Thyroid gland (tissue), 4 donors: ENCODE data around the gene ZNF385B.

Experiments
- POLR2A ChIP-seq, 2 donors: fragments of 450-650 bp; IDR thresholded peaks; one replicate each; pipeline ENCODE4 v1.6.1; 2017; ENCODE audit warnings: antibody characterized with exemption in 2 of 2, mild to moderate bottlenecking in 2 of 2, moderate library complexity in 1 of 2
- TF ChIP-seq, protein P1 (sequence below), 6 experiments: fragments of 200-600 bp in 3 of 6; fragments of 450-650 bp in 3 of 6; sonication (generic) in 3 of 6; IDR thresholded peaks; one replicate each; pipeline ENCODE4 v1.5.1; 2016 to 2019; ENCODE audit warnings: antibody characterized with exemption in 6 of 6, mild to moderate bottlenecking in 2 of 6, inconsistent platforms in 1 of 6, moderate library complexity in 1 of 6

DNA sequence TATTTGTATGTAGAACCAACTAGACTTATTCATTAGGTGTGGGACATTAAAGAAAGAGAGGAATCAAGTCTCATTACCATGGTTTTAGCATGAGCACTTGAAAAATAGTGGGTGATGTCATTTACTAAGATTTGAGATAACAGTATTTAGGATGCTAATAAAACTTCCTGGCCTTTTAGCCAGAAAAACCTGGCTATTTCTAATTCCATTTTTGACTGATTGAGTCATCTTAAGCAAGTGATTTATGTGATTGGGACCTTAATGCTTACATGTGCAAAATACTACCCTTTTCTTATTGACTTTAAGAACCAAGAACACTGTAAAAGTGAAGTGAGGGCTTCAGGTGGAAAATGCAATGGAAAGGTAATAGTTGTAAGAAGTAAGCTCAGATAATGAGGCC lies 400.0 kb downstream of the ZNF385B start:
- TF ChIP-seq, protein P1, sequence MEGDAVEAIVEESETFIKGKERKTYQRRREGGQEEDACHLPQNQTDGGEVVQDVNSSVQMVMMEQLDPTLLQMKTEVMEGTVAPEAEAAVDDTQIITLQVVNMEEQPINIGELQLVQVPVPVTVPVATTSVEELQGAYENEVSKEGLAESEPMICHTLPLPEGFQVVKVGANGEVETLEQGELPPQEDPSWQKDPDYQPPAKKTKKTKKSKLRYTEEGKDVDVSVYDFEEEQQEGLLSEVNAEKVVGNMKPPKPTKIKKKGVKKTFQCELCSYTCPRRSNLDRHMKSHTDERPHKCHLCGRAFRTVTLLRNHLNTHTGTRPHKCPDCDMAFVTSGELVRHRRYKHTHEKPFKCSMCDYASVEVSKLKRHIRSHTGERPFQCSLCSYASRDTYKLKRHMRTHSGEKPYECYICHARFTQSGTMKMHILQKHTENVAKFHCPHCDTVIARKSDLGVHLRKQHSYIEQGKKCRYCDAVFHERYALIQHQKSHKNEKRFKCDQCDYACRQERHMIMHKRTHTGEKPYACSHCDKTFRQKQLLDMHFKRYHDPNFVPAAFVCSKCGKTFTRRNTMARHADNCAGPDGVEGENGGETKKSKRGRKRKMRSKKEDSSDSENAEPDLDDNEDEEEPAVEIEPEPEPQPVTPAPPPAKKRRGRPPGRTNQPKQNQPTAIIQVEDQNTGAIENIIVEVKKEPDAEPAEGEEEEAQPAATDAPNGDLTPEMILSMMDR (IDR thresholded peaks at IDR 0.05), result no peak
- no peak for TF ChIP-seq POLR2A (IDR thresholded peaks at IDR 0.05)
